Activated CD4-positive, alpha-beta memory T cell treated with anti-CD3 and anti-CD28 coated beads for 36 hours (primary cell): ENCODE data around the gene FAM13A. TPM values are rescaled to one million over a fixed set of nuclear protein-coding genes. Genes with fewer than 3 reads are reported as not detected.
A peak's percentile ranks its signal among the peaks of the same experiment; 100 is the strongest.

ENCODE experiments used
- CTCF ChIA-PET: fragments of 350-600 bp; sonication (Branson Sonifier 250); formaldehyde crosslinking; loops from one replicate; lab custom pipeline; 2021; ENCODE audit warnings: antibody characterized with exemption, inconsistent platforms; lab: Charles Lee
- POLR2A ChIA-PET: fragments of 350-600 bp; sonication (Branson Sonifier 250); formaldehyde crosslinking; loops from one replicate; lab custom pipeline; 2021; ENCODE audit warnings: antibody characterized with exemption; lab: Charles Lee
- DNase-seq: peaks from one replicate; pipeline ENCODE4 v3.0.0-alpha.2; 2020
- H3K27ac Mint-ChIP-seq: one replicate; pipeline ENCODE4 v1.8.0; 2021; ENCODE audit warnings: mixed read lengths
- H3K27me3 Mint-ChIP-seq: one replicate; pipeline ENCODE4 v1.8.0; 2021; ENCODE audit warnings: mixed read lengths
- H3K36me3 Mint-ChIP-seq: one replicate; pipeline ENCODE4 v1.8.0; 2021; ENCODE audit warnings: mixed read lengths
- H3K4me1 Mint-ChIP-seq: one replicate; pipeline ENCODE4 v1.8.0; 2021; ENCODE audit warnings: low read depth, mixed read lengths
- H3K4me3 Mint-ChIP-seq: one replicate; pipeline ENCODE4 v1.8.0; 2021; ENCODE audit warnings: mild to moderate bottlenecking, mixed read lengths
- H3K9me3 Mint-ChIP-seq: one replicate; pipeline ENCODE4 v1.8.0; 2021; ENCODE audit warnings: mixed read lengths
- intact Hi-C: fragments of 100-400 bp; cut with micrococcal nuclease; formaldehyde crosslinking; loops from one replicate; pipeline ENCODE4 v1.15.1; 2023
- total RNA-seq, 2 experiments: library from RNA; stranded (reverse); gene quantifications; one replicate each; pipeline ENCODE4 v1.2.3, GENCODE V29; 2021

FAM13A gene
- total RNA-seq, 2 experiments from 2014 or later = 2.3 to 2.6 TPM

DNA sequence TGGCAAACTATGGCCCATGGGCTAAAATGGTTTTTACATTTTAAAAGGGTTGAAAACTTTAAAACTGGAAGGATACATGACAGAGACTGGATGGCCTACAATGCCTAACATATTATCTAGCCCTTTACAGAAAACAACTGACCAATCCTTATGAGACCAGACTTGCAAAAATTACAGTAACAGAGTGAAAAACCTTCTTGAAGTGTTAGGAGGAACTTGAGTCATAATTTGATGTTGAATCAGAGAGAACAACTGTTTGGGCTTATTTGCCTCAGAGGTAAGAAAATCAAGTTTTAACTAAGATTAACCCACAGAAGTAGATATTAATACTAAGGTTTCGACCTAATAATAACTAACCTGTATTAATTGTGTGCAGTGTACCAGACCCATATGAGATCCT is 347.0 kb downstream of the FAM13A start:
- DNase-seq = no peak
- Mint-ChIP-seq H3K4me1 (peaks cover 14% of the 10 kb centered on the region), H3K36me3 (peaks cover 56% of the 10 kb centered on the region), H3K27me3 (no peaks in the 10 kb centered on the region), H3K27ac (no peak overlapping the region), H3K9me3 (peaks cover 5% of the 10 kb centered on the region), H3K4me3 (no peak overlapping the region)
- POLR2A ChIA-PET = no interaction called here
- intact Hi-C loops = loop anchor here (2.0 to 5.0 kb wide), 2 partner anchors 83 to 183 kb away; no protein-coding TSS in a partner anchor
- CTCF ChIA-PET = no interaction called here

- Mint-ChIP-seq H3K36me3 (peaks cover 39% of the 10 kb centered on the region), H3K9me3 (peaks cover under 1% of the 10 kb centered on the region), H3K27me3 (no peaks in the 10 kb centered on the region), H3K4me1 (peaks cover 14% of the 10 kb centered on the region), H3K4me3 (no peak overlapping the region), H3K27ac (no peak overlapping the region)
- intact Hi-C loops = loop anchor here (5.0 kb wide), 1 partner anchor 179 kb away; no protein-coding TSS in a partner anchor
- DNase-seq = no peak
- ChIA-PET CTCF (interaction anchor here (0.6 kb wide), 1 partner anchor 15 kb away, joined by 3 read pairs; no protein-coding TSS in a partner anchor), POLR2A (no interaction called here)
These were observed 350.4 kb downstream of the FAM13A start for GRCh38 chr4:88706574-88706973.

DNA sequence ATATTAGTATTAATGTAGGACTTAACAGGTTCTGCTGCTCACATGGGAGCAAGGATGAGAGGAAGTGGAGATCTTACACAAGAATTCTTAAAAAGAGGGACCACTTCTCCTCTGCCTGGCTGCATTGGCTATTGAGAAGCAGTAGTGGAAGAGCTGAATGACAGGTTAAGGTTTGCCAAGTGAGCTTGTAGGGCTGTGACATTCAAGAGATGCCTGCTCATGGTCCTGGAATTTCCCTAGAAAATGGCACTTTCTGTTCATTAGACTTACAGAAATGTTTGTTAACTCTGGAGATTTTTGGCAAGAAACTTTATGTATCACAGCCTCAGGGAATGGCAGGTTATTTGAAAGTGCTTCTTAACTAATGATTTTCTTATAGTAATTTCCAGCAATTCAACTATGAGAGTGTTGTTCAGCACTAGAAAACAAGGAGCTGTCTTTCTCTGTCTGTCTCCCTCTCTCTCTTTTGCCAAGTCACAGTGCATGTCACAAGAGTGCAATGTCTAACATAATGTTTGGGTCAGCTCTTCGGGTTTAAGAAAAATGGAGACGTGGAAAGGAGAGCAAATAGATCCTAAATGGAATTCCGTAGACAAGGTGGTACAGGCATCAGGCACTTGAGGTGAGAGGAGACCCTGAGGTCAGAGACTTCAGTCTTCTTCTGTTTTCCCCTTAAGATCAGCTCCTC is 351.0 kb downstream of the FAM13A start:
- H3K27ac Mint-ChIP-seq = no peak overlapping the region
- POLR2A ChIA-PET = no interaction called here
- H3K9me3 Mint-ChIP-seq = no peaks in the 10 kb centered on the region
- no peak for DNase-seq
- H3K36me3 Mint-ChIP-seq = peaks cover 36% of the 10 kb centered on the region
- H3K27me3 Mint-ChIP-seq = no peaks in the 10 kb centered on the region
- no peak overlapping the region for H3K4me3 Mint-ChIP-seq
- peaks cover 14% of the 10 kb centered on the region for H3K4me1 Mint-ChIP-seq
- CTCF ChIA-PET = interaction anchor here (0.6 to 1.1 kb wide), 4 partner anchors 10 to 317 kb away, joined by 3 to 4 read pairs (median 3); no protein-coding TSS in a partner anchor
- intact Hi-C loops = loop anchor here (5.0 kb wide), 1 partner anchor 179 kb away; no protein-coding TSS in a partner anchor

DNA sequence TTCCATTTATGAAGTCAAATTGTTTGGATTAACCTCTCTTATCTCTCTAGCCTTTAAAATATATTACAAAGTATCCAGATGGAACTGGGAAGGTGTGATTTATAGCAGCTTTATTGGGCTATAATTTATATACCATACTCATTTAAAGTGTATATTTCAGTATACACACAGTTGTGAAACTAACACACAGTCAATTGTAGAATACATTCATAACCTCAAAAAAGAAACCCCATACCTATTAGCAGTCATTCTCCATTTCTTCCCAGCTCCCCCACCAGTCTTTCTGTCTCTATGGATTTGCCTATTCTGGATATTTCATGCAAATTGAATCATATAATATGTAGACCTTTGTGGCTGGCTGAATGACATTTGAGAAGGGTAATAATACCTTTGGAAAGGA is 351.8 kb downstream of the FAM13A start:
- CTCF ChIA-PET = interaction anchor here (0.7 to 1.1 kb wide), 3 partner anchors 10 to 318 kb away, joined by 3 to 4 read pairs (median 3); no protein-coding TSS in a partner anchor
- Mint-ChIP-seq H3K27me3 (no peaks in the 10 kb centered on the region), H3K4me3 (no peak overlapping the region), H3K4me1 (peaks cover 14% of the 10 kb centered on the region), H3K27ac (no peak overlapping the region), H3K9me3 (no peaks in the 10 kb centered on the region), H3K36me3 (peaks cover 34% of the 10 kb centered on the region)
- intact Hi-C loops = loop anchor here (5.0 kb wide), 1 partner anchor 178 kb away; no protein-coding TSS in a partner anchor
- no peak for DNase-seq
- POLR2A ChIA-PET = no interaction called here

- intact Hi-C loops = no loop called here
- DNase-seq = no peak
- Mint-ChIP-seq H3K27ac (no peak overlapping the region), H3K27me3 (no peaks in the 10 kb centered on the region), H3K4me3 (no peak overlapping the region), H3K36me3 (peaks cover 29% of the 10 kb centered on the region), H3K9me3 (no peaks in the 10 kb centered on the region), H3K4me1 (peaks cover 6% of the 10 kb centered on the region)
- ChIA-PET POLR2A (no interaction called here), CTCF (interaction anchor here (1.4 kb wide), 1 partner anchor 163 kb away, joined by 4 read pairs; no protein-coding TSS in a partner anchor)
These were observed 354.2 kb downstream of the FAM13A start for GRCh38 chr4:88702782-88703181.

- no peak for DNase-seq
- H3K27ac Mint-ChIP-seq = no peak overlapping the region
- H3K36me3 Mint-ChIP-seq = peaks cover 12% of the 10 kb centered on the region
- no peaks in the 10 kb centered on the region for H3K27me3 Mint-ChIP-seq
- intact Hi-C loops = loop anchor here (5.0 kb wide), 1 partner anchor 106 kb away; the partner anchor contains the start of gene HERC3
- ChIA-PET POLR2A (no interaction called here), CTCF (interaction anchor here (1.4 kb wide), 1 partner anchor 159 kb away, joined by 3 read pairs; no protein-coding TSS in a partner anchor)
- peaks cover 12% of the 10 kb centered on the region for H3K4me1 Mint-ChIP-seq
- H3K9me3 Mint-ChIP-seq = no peaks in the 10 kb centered on the region
- H3K4me3 Mint-ChIP-seq = no peak overlapping the region
These were observed 358.5 kb downstream of the FAM13A start for GRCh38 chr4:88698519-88698918.

- peaks cover 12% of the 10 kb centered on the region for H3K36me3 Mint-ChIP-seq
- H3K27me3 Mint-ChIP-seq = no peaks in the 10 kb centered on the region
- peak within 1 kb of the TSS; percentile 81 for H3K4me3 Mint-ChIP-seq
- H3K4me1 Mint-ChIP-seq = peaks cover 12% of the 10 kb centered on the region
- ChIA-PET POLR2A (no interaction called here), CTCF (interaction anchor here (1.0 to 1.4 kb wide), 3 partner anchors 12 to 159 kb away, joined by 3 read pairs; no protein-coding TSS in a partner anchor)
- no peaks in the 10 kb centered on the region for H3K9me3 Mint-ChIP-seq
- intact Hi-C loops = loop anchor here (5.0 kb wide), 1 partner anchor 105 kb away; the partner anchor contains the start of gene HERC3
- peak within 1 kb of the TSS; percentile 74 for H3K27ac Mint-ChIP-seq
- peak; percentile 80 for DNase-seq
These were observed 359.2 kb downstream of the FAM13A start, which contains the start of gene NAP1L5 for GRCh38 chr4:88697588-88698329. Gene NAP1L5 (minus strand): TSS chr4:88697829. CDS start chr4:88697754, 75 bp downstream.

DNA sequence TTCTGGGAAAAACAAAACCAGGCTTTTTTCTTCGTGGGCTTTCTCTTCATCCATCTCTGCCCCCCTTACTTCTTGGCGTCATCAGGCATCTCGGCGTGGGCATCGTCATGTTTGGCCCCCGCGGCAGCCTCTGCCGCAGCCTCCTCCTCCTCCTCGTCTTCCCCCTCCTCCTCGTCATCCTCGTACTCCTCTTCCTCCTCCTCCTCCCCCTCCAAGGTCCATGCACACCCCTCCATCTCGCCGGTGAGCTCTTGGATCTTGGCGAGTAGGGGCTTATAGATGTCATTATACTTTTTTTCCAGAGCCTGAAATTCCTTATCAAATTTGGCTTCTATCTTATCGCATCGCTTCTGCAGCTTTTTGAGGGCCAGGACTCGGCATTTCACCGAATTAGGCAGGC is 359.8 kb downstream of the FAM13A start:
- peak; percentile 21 for DNase-seq
- peak overlapping the region; percentile 74 for H3K27ac Mint-ChIP-seq
- ChIA-PET CTCF (interaction anchor here (0.7 to 1.4 kb wide), 4 partner anchors 12 to 655 kb away, joined by 3 read pairs; no protein-coding TSS in a partner anchor), POLR2A (no interaction called here)
- H3K27me3 Mint-ChIP-seq = no peaks in the 10 kb centered on the region
- H3K4me3 Mint-ChIP-seq = peak overlapping the region; percentile 81
- intact Hi-C loops = loop anchor here (5.0 kb wide), 1 partner anchor 105 kb away; the partner anchor contains the start of gene HERC3
- no peaks in the 10 kb centered on the region for H3K9me3 Mint-ChIP-seq
- peaks cover 12% of the 10 kb centered on the region for H3K4me1 Mint-ChIP-seq
- peaks cover 9% of the 10 kb centered on the region for H3K36me3 Mint-ChIP-seq

GRCh38 chr4:88696630-88697029 is 360.4 kb downstream of the FAM13A start:
- intact Hi-C loops = loop anchor here (5.0 kb wide), 1 partner anchor 104 kb away; the partner anchor contains the start of gene HERC3
- no peaks in the 10 kb centered on the region for H3K9me3 Mint-ChIP-seq
- ChIA-PET CTCF (interaction anchor here (0.7 to 1.3 kb wide), 3 partner anchors 13 to 655 kb away, joined by 3 to 5 read pairs (median 3); no protein-coding TSS in a partner anchor), POLR2A (no interaction called here)
- H3K4me3 Mint-ChIP-seq = peak overlapping the region; percentile 81
- H3K27me3 Mint-ChIP-seq = no peaks in the 10 kb centered on the region
- no peak for DNase-seq
- no peak overlapping the region for H3K27ac Mint-ChIP-seq
- H3K4me1 Mint-ChIP-seq = peaks cover 12% of the 10 kb centered on the region
- peaks cover 9% of the 10 kb centered on the region for H3K36me3 Mint-ChIP-seq

DNA sequence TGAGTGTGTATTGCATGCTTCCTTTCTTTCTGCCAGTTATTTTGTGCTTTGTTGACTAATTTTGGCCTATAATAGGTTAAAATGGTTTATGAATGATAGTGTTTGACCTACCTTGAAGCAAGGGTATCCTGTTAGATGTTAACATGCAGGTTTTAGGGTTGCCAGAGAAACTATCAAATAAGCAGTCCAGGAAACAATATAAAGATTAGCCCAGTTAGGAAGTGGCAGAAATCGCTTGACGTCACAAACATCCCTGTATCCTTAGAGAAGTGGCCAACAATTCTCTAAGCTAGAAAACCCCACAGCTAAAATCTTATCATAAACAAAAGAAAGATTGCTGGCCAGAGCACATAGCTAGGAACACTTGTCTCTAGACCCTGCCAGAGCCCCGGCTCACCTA is 363.2 kb downstream of the FAM13A start:
- Mint-ChIP-seq H3K4me3 (no peak overlapping the region), H3K27me3 (no peaks in the 10 kb centered on the region), H3K27ac (no peak overlapping the region), H3K9me3 (no peaks in the 10 kb centered on the region), H3K36me3 (peaks cover 11% of the 10 kb centered on the region), H3K4me1 (peaks cover 10% of the 10 kb centered on the region)
- ChIA-PET CTCF (no interaction called here), POLR2A (no interaction called here)
- DNase-seq = no peak
- intact Hi-C loops = no loop called here

- Mint-ChIP-seq H3K4me3 (no peak overlapping the region), H3K36me3 (peaks cover 17% of the 10 kb centered on the region), H3K27ac (no peak overlapping the region), H3K27me3 (no peaks in the 10 kb centered on the region), H3K4me1 (no peaks in the 10 kb centered on the region), H3K9me3 (no peaks in the 10 kb centered on the region)
- intact Hi-C loops = no loop called here
- ChIA-PET CTCF (interaction anchor here (1.1 kb wide), 1 partner anchor 17 kb away, joined by 3 read pairs; no protein-coding TSS in a partner anchor), POLR2A (no interaction called here)
- DNase-seq = no peak
These were observed 366.6 kb downstream of the FAM13A start for GRCh38 chr4:88690355-88690754.
